Measurements from ENCODE around the gene AZIN2.
A peak's percentile ranks its signal among the peaks of the same experiment; 100 is the strongest.
"Not testable (repeated sequence)": the region's sequence is repeated elsewhere in the genome, so short reads cannot be mapped to it uniquely, and the experiment has no call there.

The AZIN2 gene

GRCh38 chr1:33131191-33131590 is 50.2 kb downstream of the AZIN2 start:
- DNase-seq: no peak

- no peak for DNase-seq
Observed at GRCh38 chr1:33132549-33132948, 51.6 kb downstream of the AZIN2 start.

GRCh38 chr1:33133478-33134105 is 52.6 kb downstream of the AZIN2 start:
- no peak for DNase-seq

DNA sequence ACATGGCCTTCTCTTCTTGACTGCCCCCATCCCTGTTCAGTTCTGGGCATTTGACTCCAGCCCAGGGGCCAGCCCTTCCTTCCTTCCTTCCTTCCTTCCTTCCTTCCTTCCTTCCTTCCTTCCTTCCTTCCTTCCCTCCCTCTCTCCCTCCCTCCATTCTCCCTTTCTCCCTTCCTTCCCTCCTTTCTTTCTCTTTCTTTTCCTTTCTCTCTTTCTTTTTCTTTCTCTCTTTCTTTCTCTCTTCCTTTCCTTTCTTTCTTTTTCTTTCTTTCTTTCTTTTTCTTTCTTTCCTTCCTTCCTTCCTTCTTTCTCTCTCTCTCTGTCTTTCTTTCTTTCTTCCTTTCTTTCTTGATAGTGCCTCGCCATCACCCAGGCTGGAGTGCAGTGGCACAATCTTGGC is 55.1 kb downstream of the AZIN2 start:
- not testable (repeated sequence) for DNase-seq

GRCh38 chr1:33137800-33138199 is 56.8 kb downstream of the AZIN2 start:
- no peak for DNase-seq

DNA sequence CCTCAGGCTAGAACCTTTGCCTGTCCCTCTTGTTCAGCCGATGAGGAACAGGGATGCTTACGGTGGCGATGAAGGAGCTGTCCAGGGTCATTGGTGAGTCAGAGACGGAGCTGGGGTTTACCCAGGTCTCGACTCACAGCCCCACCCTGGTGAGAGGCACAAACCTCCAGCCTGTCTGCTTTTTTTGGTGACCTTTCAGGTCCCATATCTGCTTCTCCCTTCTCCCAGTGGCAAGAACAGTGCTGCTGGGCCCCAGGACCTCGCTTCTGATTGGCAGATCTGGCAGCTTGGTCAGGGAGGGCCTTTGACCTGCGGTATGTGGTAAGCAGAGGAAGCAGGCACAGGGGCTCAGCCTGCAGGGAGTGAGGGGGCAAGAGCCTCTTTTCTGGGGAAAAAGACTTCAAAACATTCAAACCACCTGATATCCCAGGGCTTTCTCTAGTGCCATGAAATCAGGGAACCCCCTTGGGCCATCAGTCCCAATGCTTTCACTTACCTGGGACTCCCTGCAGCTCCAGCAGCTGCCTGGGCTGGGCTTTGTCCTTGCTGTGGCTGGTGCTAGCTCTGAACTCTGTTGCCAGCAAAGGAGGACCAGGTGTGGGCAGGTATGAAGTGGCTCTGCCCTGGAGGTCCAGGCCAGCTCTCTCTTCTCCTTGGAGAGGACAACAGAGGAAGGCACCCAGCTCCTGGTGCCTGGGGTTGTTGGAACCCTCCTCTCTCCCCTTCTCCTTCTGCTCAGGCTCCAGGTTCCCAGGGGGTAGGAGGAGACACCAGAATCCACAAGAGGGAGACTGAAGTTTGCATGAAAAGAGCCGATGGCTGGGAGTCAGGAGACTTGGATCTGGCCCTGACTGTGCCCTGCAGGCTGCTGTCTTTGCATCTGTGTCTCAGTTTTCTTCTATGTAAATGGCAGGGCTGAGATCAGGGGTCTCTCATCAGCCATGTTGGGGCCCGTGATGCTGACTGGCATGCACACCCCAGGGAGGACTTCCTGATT is 59.5 kb downstream of the AZIN2 start:
- DNase-seq: no peak

GRCh38 chr1:33141216-33141615 is 60.3 kb downstream of the AZIN2 start:
- DNase-seq: no peak

- DNase-seq: no peak
Observed at GRCh38 chr1:33141781-33142180, 60.8 kb downstream of the AZIN2 start.

DNA sequence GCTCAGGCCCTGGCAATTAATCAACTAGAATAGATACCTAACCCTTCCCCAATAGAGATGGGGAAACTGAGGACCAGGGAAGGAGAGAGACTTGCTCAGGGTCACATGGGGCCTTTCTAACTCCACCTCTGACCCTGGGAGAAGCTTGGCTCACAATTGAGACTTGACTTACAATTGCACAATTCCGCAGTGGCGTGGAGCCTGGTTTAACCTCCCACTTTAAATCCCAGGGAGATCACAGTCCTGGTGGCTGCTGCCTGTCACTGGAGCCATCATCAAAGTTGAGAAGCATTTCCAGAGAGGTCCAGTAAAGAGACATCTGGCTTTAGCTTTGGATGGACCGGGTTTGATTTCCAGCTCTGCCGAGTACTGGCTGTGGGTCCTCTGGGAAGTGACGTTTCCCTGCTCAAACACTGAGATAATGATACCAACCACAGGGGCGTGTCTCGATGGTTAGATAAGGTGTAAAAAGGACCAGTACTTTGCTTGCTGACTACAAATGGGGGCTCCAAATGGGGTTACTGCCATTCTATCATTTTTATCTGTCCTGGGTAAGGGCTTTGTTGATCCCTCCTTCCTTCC is 61.6 kb downstream of the AZIN2 start:
- DNase-seq: no peak

GRCh38 chr1:33143176-33143575 is 62.2 kb downstream of the AZIN2 start:
- DNase-seq: no peak

DNA sequence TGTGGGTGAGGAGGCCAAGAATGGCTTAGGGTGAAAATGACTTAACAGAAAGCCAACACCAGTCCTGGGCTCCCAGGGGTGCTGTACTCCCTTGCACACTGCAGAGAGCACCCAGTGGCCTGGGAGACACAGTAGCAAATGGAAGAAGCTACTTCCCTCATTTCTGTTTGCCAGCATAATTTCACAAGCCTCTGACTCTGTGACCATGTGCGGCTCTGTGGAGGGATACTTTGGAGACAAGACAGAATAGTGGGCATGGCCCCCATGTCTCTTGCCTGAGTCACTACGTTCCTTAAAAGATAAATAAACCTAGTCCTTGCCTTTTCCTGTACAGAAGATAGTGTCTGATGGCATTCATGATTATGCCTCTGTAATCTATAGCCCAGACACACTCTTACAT is 62.7 kb downstream of the AZIN2 start:
- DNase-seq: no peak

GRCh38 chr1:33146003-33146402 is 65.0 kb downstream of the AZIN2 start:
- no peak for DNase-seq

DNA sequence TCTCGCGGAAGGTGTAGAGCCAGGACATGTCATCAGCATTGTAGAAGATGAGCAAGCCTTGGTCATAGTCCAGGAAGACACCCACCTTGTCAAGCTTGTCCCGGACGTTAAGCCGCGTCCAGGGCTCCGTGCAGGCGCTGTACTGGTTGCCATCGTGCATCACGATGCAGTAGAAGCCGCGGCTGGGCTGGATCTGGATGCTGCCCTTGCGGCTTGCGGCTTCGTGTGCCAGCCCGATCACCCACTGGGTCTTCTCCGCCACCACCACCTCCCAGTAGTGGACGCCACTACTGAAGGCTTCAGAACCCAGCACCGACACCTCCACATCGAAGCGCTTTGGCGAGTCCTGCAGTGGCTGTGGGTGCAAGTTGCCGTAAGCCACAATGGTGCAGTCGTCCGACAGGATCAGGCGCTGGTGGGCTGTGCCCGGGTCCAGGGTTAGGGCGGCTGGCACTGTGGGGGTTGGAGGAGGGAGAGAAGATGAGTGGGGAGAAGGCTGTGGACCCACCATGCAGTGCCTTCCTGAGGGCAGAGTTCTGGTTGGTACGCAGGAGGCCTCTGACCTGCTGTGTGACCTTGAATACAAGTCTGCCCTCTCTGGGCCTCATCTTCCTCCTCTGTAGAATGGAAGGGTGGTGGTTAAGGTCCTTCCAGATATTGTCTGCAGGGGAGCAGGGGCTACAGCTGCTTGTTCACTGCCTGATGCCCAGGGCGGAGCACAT is 66.5 kb downstream of the AZIN2 start:
- no peak for DNase-seq

DNA sequence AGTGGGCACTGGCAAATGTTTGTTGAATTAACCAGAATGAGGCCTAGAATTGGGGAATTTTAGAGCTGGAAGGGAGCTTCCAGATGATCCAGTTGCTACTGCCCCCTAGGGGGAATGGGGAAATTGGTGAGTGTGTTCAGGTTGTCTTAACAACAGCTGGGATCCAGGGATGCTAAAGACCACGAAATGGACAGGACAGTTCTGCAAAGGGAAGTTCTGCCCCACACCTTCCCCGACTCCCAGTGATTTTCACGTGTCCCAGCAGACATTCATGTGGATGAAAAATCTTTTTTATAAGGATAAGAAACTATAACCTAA is 67.0 kb downstream of the AZIN2 start:
- DNase-seq: no peak

GRCh38 chr1:33148615-33149014 is 67.7 kb downstream of the AZIN2 start:
- DNase-seq: no peak

DNA sequence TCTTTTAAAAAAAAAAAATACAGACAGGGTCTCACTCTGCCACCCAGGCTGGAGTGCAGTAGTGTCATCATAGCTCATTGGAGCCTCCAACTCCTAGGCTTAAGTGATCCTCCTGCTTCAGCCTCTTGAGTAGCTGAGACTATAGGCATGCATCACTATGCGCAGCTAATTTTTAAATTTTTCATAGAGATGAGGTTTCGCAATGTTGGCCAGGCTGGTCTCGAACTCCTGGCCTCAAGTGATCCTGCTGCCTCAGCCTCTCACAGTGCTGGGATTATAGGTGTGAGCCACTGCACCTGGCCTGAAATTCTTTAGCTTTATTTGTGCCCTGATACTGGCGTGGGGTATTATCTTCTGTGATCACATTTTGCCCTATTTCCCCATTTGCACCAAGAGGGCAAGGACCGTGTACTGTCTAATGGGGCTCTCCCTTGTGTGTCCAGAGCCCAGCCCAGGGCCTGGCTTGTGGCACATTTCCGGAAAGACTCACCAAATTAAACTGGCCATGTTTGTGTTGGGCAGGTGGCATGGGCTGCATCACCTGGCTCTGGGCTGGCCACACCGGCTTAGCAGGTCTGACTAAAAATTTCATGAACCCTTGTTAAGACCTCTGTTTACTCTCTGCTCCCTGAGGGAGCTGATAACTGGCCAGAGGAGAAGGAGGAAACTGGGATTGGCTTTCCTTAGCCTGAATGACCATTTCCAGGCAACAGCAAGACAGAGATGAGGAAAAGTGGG is 68.7 kb downstream of the AZIN2 start:
- DNase-seq: no peak

GRCh38 chr1:33150522-33150921 is 69.6 kb downstream of the AZIN2 start:
- DNase-seq: no peak

GRCh38 chr1:33151116-33151515 is 70.2 kb downstream of the AZIN2 start:
- DNase-seq: no peak

DNA sequence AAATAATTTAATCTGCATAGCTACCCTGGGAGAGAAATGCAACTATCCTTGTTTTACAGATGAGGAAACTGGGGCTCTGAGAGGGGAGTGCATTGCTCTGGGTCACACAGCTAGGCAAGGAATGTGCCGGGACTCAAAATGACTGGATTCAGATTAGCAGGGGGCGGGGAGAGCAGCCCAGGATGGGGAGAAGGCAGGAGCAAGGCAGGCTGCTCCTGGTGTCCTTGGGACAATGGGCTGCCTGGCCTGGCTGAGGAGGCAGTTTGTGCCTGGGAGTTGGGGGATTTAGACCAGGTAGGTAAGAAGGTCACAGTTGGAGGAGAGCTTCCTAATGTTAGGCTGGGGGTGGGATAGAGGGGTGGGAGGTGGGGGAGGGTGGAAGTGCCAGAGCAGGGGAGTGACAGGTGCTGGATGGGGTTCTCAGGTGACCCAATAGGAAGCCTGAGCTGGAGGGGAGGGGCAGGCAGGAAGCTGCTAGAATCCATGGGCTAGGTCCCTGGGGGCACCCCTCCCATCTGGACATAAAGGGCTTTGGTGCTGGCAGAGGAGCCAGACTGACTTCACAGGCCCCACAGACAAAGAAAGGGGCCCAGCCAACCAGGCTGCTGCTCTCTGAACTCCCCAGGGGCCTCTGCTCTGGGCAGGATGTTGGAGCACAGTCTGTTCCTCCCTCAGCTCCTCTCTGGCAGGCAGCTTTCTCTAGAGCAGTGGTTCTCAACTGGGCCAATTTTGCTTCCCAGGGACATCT is 71.9 kb downstream of the AZIN2 start:
- DNase-seq: peak; percentile 59

DNA sequence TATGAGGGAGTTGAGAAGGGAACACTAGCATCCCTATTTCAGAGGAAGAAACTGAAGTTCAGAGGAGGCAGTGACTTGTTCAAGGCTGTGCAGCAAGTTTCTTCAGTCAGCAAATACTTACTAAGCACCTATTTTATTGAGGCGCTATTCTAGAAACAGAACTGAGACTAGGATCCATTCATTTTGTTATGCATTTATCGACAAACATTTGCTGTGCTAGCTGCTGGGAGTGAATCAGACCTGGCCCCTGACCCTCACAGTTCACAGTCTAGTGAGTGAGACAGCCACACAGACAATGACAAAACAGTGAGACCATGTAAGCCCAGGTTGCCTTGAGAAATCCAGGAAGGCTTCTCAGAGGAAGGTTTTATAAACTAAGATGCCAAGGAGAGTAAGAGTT is 72.7 kb downstream of the AZIN2 start:
- DNase-seq: no peak

DNA sequence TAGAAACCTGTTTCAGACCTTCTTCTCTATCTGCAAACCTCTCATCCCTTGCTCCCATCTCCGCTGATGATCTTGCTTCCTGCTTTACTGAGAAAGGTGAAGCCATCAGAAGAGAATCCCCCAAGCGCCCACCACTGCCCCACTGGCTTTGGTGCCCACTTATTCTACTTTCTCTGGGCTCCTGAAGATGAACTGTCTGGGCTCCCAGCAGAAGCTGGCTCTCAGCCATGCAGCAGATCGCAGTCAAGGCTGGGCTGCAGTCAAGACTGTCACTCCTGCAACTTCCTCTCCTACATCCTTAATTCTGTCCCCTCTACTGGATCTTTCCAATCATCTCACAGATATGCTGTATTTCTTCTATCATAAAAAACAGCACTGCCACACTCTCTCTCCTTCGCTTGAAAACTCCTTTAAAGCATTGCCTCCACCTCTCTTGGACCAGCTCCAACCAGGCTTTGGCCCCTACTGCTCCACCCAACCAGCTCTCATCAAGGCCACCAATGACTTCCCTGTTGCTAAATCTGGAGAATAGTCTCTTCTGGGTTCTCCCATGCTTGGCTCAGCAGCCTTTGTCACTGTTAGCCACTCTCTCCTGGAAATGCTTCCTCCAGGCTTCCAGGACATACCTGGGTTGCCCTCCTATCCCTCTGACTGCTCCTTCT is 75.1 kb downstream of the AZIN2 start:
- no peak for DNase-seq

Measured in NCI-H187 treated with DMSO at 0.1 percent for 48 hours (cell line).